KOPT-K1 (cell line): ENCODE data around the gene RANBP3.
A peak's percentile ranks its signal among the peaks of the same experiment; 100 is the strongest.
"Not testable (repeated sequence)": the region's sequence is repeated elsewhere in the genome, so short reads cannot be mapped to it uniquely, and the experiment has no call there.

Experiments
- H3K27ac ChIP-seq: fragments of 200-600 bp; sonication (generic); 2 replicates; pipeline ENCODE4 v1.5.1; 2016; ENCODE audit warnings: antibody characterized with exemption, mild to moderate bottlenecking, low read depth, low read length; ENCODE audit not compliant: poor library complexity, severe bottlenecking
- H3K36me3 ChIP-seq: fragments of 200-600 bp; sonication (generic); 2 replicates; pipeline ENCODE4 v1.5.1; 2017; ENCODE audit warnings: antibody characterized with exemption, mild to moderate bottlenecking, low read length, moderate library complexity; ENCODE audit not compliant: insufficient read depth
- H3K9me3 ChIP-seq: fragments of 200-600 bp; sonication (generic); 2 replicates; pipeline ENCODE4 v1.5.1; 2017; ENCODE audit warnings: antibody characterized with exemption, low read length, mild to moderate bottlenecking; ENCODE audit not compliant: insufficient read depth, poor library complexity, severe bottlenecking

Gene RANBP3

GRCh38 chr19:5977785-5978605, at the start of gene RANBP3:
Gene RANBP3, minus strand, starts transcription at chr19:5978140. Its CDS starts 58 bp downstream, at chr19:5978082.
- peaks cover 46% of the 10 kb centered on the region for H3K36me3 ChIP-seq
- H3K27ac ChIP-seq, result peak within 1 kb of the TSS; percentile 90
- no peaks in the 10 kb centered on the region for H3K9me3 ChIP-seq

GRCh38 chr19:6026390-6027227, 48.7 kb upstream of the RANBP3 start:
- Histone ChIP-seq H3K9me3 (no peaks in the 10 kb centered on the region), H3K36me3 (no peaks in the 10 kb centered on the region), H3K27ac (no peak overlapping the region)

- not testable (repeated sequence) for H3K36me3 ChIP-seq, H3K27ac ChIP-seq, H3K9me3 ChIP-seq
Measured at GRCh38 chr19:6024756-6025155, 46.8 kb upstream of the RANBP3 start.

- Histone ChIP-seq H3K36me3 (no peaks in the 10 kb centered on the region), H3K9me3 (no peaks in the 10 kb centered on the region), H3K27ac (no peak overlapping the region)
Measured at GRCh38 chr19:6023936-6024335, 46.0 kb upstream of the RANBP3 start.

- Histone ChIP-seq H3K27ac (no peak overlapping the region), H3K9me3 (no peaks in the 10 kb centered on the region), H3K36me3 (no peaks in the 10 kb centered on the region)
Measured at GRCh38 chr19:6023085-6023682, 45.2 kb upstream of the RANBP3 start.

GRCh38 chr19:6022570-6023064, 44.7 kb upstream of the RANBP3 start:
- no peaks in the 10 kb centered on the region for H3K9me3 ChIP-seq
- no peak overlapping the region for H3K27ac ChIP-seq
- H3K36me3 ChIP-seq, result no peaks in the 10 kb centered on the region

GRCh38 chr19:6021878-6022569, 44.1 kb upstream of the RANBP3 start:
- Histone ChIP-seq H3K27ac (no peak overlapping the region), H3K9me3 (no peaks in the 10 kb centered on the region), H3K36me3 (no peaks in the 10 kb centered on the region)

GRCh38 chr19:6020972-6021805, 43.2 kb upstream of the RANBP3 start:
- no peak overlapping the region for H3K27ac ChIP-seq
- H3K36me3 ChIP-seq, result no peaks in the 10 kb centered on the region
- H3K9me3 ChIP-seq, result no peaks in the 10 kb centered on the region

GRCh38 chr19:6020166-6020882, 42.4 kb upstream of the RANBP3 start:
- no peaks in the 10 kb centered on the region for H3K36me3 ChIP-seq
- H3K27ac ChIP-seq, result no peak overlapping the region
- no peaks in the 10 kb centered on the region for H3K9me3 ChIP-seq

GRCh38 chr19:6018786-6019185, 40.8 kb upstream of the RANBP3 start:
- Histone ChIP-seq H3K9me3 (no peaks in the 10 kb centered on the region), H3K27ac (no peak overlapping the region), H3K36me3 (no peaks in the 10 kb centered on the region)

- H3K27ac ChIP-seq, result no peak overlapping the region
- no peaks in the 10 kb centered on the region for H3K36me3 ChIP-seq
- H3K9me3 ChIP-seq, result no peaks in the 10 kb centered on the region
Measured at GRCh38 chr19:6017576-6017975, 39.6 kb upstream of the RANBP3 start.

- H3K9me3 ChIP-seq, result no peaks in the 10 kb centered on the region
- H3K27ac ChIP-seq, result no peak overlapping the region
- H3K36me3 ChIP-seq, result no peaks in the 10 kb centered on the region
Measured at GRCh38 chr19:6015841-6016545, 38.1 kb upstream of the RANBP3 start.

GRCh38 chr19:6014551-6015135, 36.7 kb upstream of the RANBP3 start:
- H3K9me3 ChIP-seq, result no peaks in the 10 kb centered on the region
- H3K27ac ChIP-seq, result no peak overlapping the region
- no peaks in the 10 kb centered on the region for H3K36me3 ChIP-seq
